OCI-LY3 (cell line): ENCODE measurements around the gene KCNIP4.

Experiments used
- CTCF ChIP-seq: fragments of 200-600, 300-600 bp; sonication (generic); IDR thresholded peaks from 2 replicates; pipeline ENCODE4 v1.5.1; 2014; ENCODE audit warnings: antibody characterized with exemption, low read length, low read depth
- EZH2phosphoT487 ChIP-seq: fragments of 200-600 bp; shearing (Covaris generic); IDR thresholded peaks from 2 replicates; pipeline ENCODE4 v1.6.1; 2018; ENCODE audit warnings: antibody characterized with exemption, mixed run types, low read depth

DNA sequence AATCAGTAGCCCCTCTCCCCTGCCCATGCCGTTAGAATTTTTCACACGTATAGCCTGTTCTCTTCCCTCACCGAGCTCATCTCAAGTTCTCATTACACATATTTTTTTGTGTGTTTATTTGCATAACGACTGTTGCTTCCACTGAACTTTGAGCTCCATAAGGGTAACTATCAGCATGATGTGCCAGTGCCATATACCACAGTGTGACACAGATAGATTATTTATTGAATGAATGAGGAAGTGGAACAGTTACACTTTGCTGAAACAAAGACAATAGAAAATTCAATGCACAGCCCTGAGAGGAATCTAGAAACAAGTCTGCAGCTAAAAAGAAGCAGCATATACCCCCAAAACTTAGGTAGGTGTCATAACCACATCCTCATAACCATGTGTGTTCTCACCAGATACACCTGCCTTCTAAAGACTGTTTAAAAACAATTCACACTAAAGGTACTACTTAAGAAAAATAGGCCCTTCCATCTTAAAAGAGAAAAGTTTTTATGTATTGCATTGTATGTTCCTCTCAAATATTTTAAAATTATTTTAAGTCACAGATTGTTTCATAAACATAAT is 858.4 kb downstream of the KCNIP4 start:
- no peak for TF ChIP-seq CTCF
- no peak for TF ChIP-seq EZH2phosphoT487
